Neuronal stem cell (in vitro differentiated cells): Measurements from ENCODE around the gene CDH23.

Experiments
- DNase-seq: peaks from one replicate; pipeline ENCODE4 v3.0.0-alpha.2; 2013; ENCODE audit warnings: low spot score
- H2AFZ ChIP-seq: one replicate; pipeline ENCODE4 v1.6.1; 2013; ENCODE audit warnings: mild to moderate bottlenecking, low read length, inconsistent platforms
- H2AK5ac ChIP-seq: 2 replicates; pipeline ENCODE4 v1.6.1; 2013; ENCODE audit warnings: low read depth, mild to moderate bottlenecking, inconsistent platforms, low read length, moderate library complexity, mixed read lengths
- H2BK120ac ChIP-seq: 2 replicates; pipeline ENCODE4 v1.6.1; 2013; ENCODE audit warnings: low read depth, mild to moderate bottlenecking, inconsistent platforms, low read length, moderate library complexity, mixed read lengths
- H2BK12ac ChIP-seq: one replicate; pipeline ENCODE4 v1.6.1; 2013; ENCODE audit warnings: low read length, inconsistent platforms
- H2BK15ac ChIP-seq: 2 replicates; pipeline ENCODE4 v1.6.1; 2013; ENCODE audit warnings: mild to moderate bottlenecking, low read length, inconsistent platforms, mixed read lengths
- H2BK5ac ChIP-seq: one replicate; pipeline ENCODE4 v1.6.1; 2013; ENCODE audit warnings: inconsistent platforms, mild to moderate bottlenecking, low read length, moderate library complexity
- H3K14ac ChIP-seq: one replicate; pipeline ENCODE4 v1.6.1; 2013; ENCODE audit warnings: low read length, inconsistent platforms
- H3K18ac ChIP-seq: 2 replicates; pipeline ENCODE4 v1.6.1; 2013; ENCODE audit warnings: low read length, inconsistent platforms
- H3K23ac ChIP-seq: 2 replicates; pipeline ENCODE4 v1.6.1; 2013; ENCODE audit warnings: low read depth, mild to moderate bottlenecking, mixed read lengths, low read length, inconsistent platforms; ENCODE audit not compliant: poor library complexity
- H3K27ac ChIP-seq: replicated peaks from 3 replicates; pipeline ENCODE4 v1.5.1; 2013; ENCODE audit warnings: low read length, inconsistent platforms
- H3K27me3 ChIP-seq, 3 experiments: 2 replicates each; pipeline ENCODE4 v1.6.1; 2013; ENCODE audit warnings: low read length in 3 of 3, mild to moderate bottlenecking in 2 of 3, inconsistent platforms in 1 of 3, low read depth in 1 of 3, mixed read lengths in 1 of 3, moderate library complexity in 1 of 3; ENCODE audit not compliant: control insufficient read depth in 3 of 3, insufficient read depth in 3 of 3
- H3K36me3 ChIP-seq, 2 donors: replicated peaks in 1 of 2; 2 replicates each; pipeline ENCODE4 v1.6.1; 2013; ENCODE audit warnings: low read length in 2 of 2; ENCODE audit not compliant: control insufficient read depth in 2 of 2, insufficient read depth in 2 of 2
- H3K4ac ChIP-seq: 2 replicates; pipeline ENCODE4 v1.6.1; 2013; ENCODE audit warnings: inconsistent platforms, mild to moderate bottlenecking, low read length, moderate library complexity
- H3K4me1 ChIP-seq, 2 donors: 1 replicate in 1 of 2; 2 replicates in 1 of 2; pipeline ENCODE4 v1.6.1; 2013; ENCODE audit warnings: low read length in 2 of 2, low read depth in 1 of 2; ENCODE audit not compliant: control insufficient read depth in 2 of 2, insufficient read depth in 1 of 2
- H3K4me2 ChIP-seq: one replicate; pipeline ENCODE4 v1.6.1; 2013; ENCODE audit warnings: mild to moderate bottlenecking, low read length, inconsistent platforms; ENCODE audit not compliant: insufficient read depth, poor library complexity, severe bottlenecking
- H3K4me3 ChIP-seq, 2 donors: 2 replicates each; pipeline ENCODE4 v1.5.1; 2013; ENCODE audit warnings: low read length in 2 of 2, mild to moderate bottlenecking in 2 of 2, inconsistent platforms in 1 of 2, moderate library complexity in 1 of 2
- H3K79me1 ChIP-seq: one replicate; pipeline ENCODE4 v1.6.1; 2013; ENCODE audit warnings: low read depth, mild to moderate bottlenecking, inconsistent platforms, low read length, moderate library complexity
- H3K9ac ChIP-seq: one replicate; pipeline ENCODE4 v1.6.1; 2013; ENCODE audit warnings: mild to moderate bottlenecking, low read depth, low read length, inconsistent platforms; ENCODE audit not compliant: poor library complexity
- H3K9me3 ChIP-seq, 2 donors: replicated peaks in 1 of 2; 2 replicates each; pipeline versions ENCODE3 to v1.6.1; 2013; ENCODE audit warnings: low read length in 2 of 2, mild to moderate bottlenecking in 2 of 2, inconsistent platforms in 1 of 2, low read depth in 1 of 2, mixed read lengths in 1 of 2, moderate library complexity in 1 of 2; ENCODE audit not compliant: control insufficient read depth in 2 of 2, insufficient read depth in 1 of 2
- H4K8ac ChIP-seq: one replicate; pipeline ENCODE4 v1.6.1; 2013; ENCODE audit warnings: low read depth, mild to moderate bottlenecking, inconsistent platforms, low read length, moderate library complexity
- H4K91ac ChIP-seq: one replicate; pipeline ENCODE4 v1.6.1; 2013; ENCODE audit warnings: low read length, low read depth, mild to moderate bottlenecking, inconsistent platforms; ENCODE audit not compliant: poor library complexity
- WGBS, 2 donors: extraction: QIAGEN DNeasy Blood & Tissue Kit; methylation state at CpG; one replicate each; pipeline ENCODE4 v1.1.7; 2013; ENCODE audit warnings: missing lambda C conversion rate in 2 of 2, mixed read lengths in 1 of 2; ENCODE audit not compliant: insufficient read length in 2 of 2, insufficient replicate concordance in 1 of 2; ENCODE audit errors: extremely low coverage in 2 of 2; 5-methylcytosine and 5-hydroxymethylcytosine counted together

CDH23 gene

GRCh38 chr10:71618598-71618997 is 221.9 kb downstream of the CDH23 start:
- Histone ChIP-seq H3K4me2 (no peak overlapping the region), H3K18ac (no peak overlapping the region), H4K8ac (no peak overlapping the region), H2BK5ac (no peak overlapping the region), H2AK5ac (no peak overlapping the region), H3K27ac (no peak overlapping the region), H3K14ac (peak overlapping the region; percentile 66), H3K4ac (no peak overlapping the region), H2BK15ac (no peak overlapping the region), H3K23ac (no peak overlapping the region), H2BK120ac (no peak overlapping the region), H3K27me3 (peaks cover 0 to 8% (median 0%) of the 10 kb centered on the region in 3 experiments), H2AFZ (no peak overlapping the region), H3K9me3 (peaks cover 0 to 5% of the 10 kb centered on the region in 2 donors), H3K36me3 (no peaks in the 10 kb centered on the region), H4K91ac (no peak overlapping the region), H3K4me3 (no peak overlapping the region), H3K9ac (peak overlapping the region; percentile 15), H3K4me1 (peaks cover 24% of the 10 kb centered on the region in 2 donors), H2BK12ac (no peak overlapping the region), H3K79me1 (no peaks in the 10 kb centered on the region)
- DNase-seq, result no peak
- WGBS, 2 donors, result no CpG with 5 or more reads among the region's 8 CpGs

GRCh38 chr10:71620642-71621041 is 223.9 kb downstream of the CDH23 start:
- Histone ChIP-seq H2BK120ac (peak overlapping the region; percentile 29), H2BK12ac (peak overlapping the region; percentile 5), H2BK15ac (peak overlapping the region; percentile 17), H3K4me1 (peaks cover 24 to 30% of the 10 kb centered on the region in 2 donors), H3K9me3 (peaks cover 0 to 5% of the 10 kb centered on the region in 2 donors), H4K8ac (peak overlapping the region; percentile 45), H3K79me1 (no peaks in the 10 kb centered on the region), H3K27ac (no peak overlapping the region), H3K18ac (peak overlapping the region; percentile 85), H2AFZ (no peak overlapping the region), H3K4ac (peak overlapping the region; percentile 5), H3K4me2 (no peak overlapping the region), H2BK5ac (no peak overlapping the region), H3K36me3 (no peaks in the 10 kb centered on the region), H3K23ac (no peak overlapping the region), H4K91ac (no peak overlapping the region), H2AK5ac (peak overlapping the region; percentile 16), H3K4me3 (no peak overlapping the region), H3K27me3 (peaks cover 0 to 18% (median 0%) of the 10 kb centered on the region in 3 experiments), H3K9ac (no peak overlapping the region), H3K14ac (no peak overlapping the region)
- no CpG with 5 or more reads among the region's 7 CpGs for WGBS, 2 donors
- DNase-seq, result no peak

GRCh38 chr10:71621231-71622153 is 224.8 kb downstream of the CDH23 start:
- Histone ChIP-seq H3K9ac (peak overlapping the region; percentile 17), H3K18ac (peak overlapping the region; percentile 88), H3K4me2 (peak overlapping the region; percentile 28), H2AFZ (peak overlapping the region; percentile 24), H3K14ac (no peak overlapping the region), H3K4me3 (no peak overlapping the region), H4K8ac (peak overlapping the region; percentile 77), H3K27ac (peak overlapping the region; percentile 35), H2BK15ac (no peak overlapping the region), H3K9me3 (peaks cover 0 to 5% of the 10 kb centered on the region in 2 donors), H3K4ac (no peak overlapping the region), H3K27me3 (peaks cover 0 to 26% (median 0%) of the 10 kb centered on the region in 3 experiments), H3K4me1 (peaks cover 24 to 32% of the 10 kb centered on the region in 2 donors), H3K36me3 (no peaks in the 10 kb centered on the region), H3K79me1 (no peaks in the 10 kb centered on the region), H2BK120ac (no peak overlapping the region), H2AK5ac (no peak overlapping the region), H2BK12ac (peak overlapping the region; percentile 18), H4K91ac (no peak overlapping the region), H3K23ac (no peak overlapping the region), H2BK5ac (no peak overlapping the region)
- WGBS, 2 donors, result no CpG with 5 or more reads among the region's 12 CpGs
- DNase-seq, result no peak

GRCh38 chr10:71622154-71622526 is 225.4 kb downstream of the CDH23 start:
- Histone ChIP-seq H3K27ac (peak overlapping the region; percentile 35), H3K9ac (no peak overlapping the region), H3K14ac (no peak overlapping the region), H3K4me1 (peaks cover 24 to 32% of the 10 kb centered on the region in 2 donors), H3K18ac (peak overlapping the region; percentile 51), H3K4me2 (peak overlapping the region; percentile 20), H4K91ac (no peak overlapping the region), H2BK5ac (no peak overlapping the region), H3K4ac (no peak overlapping the region), H3K23ac (no peak overlapping the region), H2AK5ac (no peak overlapping the region), H3K4me3 (no peak overlapping the region), H2AFZ (peak overlapping the region; percentile 54), H3K27me3 (peaks cover 0 to 31% (median 0%) of the 10 kb centered on the region in 3 experiments), H3K79me1 (no peaks in the 10 kb centered on the region), H3K9me3 (peaks cover 0 to 2% of the 10 kb centered on the region in 2 donors), H3K36me3 (no peaks in the 10 kb centered on the region), H2BK12ac (no peak overlapping the region), H2BK15ac (peak overlapping the region; percentile 47), H4K8ac (no peak overlapping the region), H2BK120ac (no peak overlapping the region)
- DNase-seq, result no peak
- no CpG with 5 or more reads among the region's 10 CpGs for WGBS, 2 donors
